Endometrium (tissue), 2 donors: ENCODE measurements around the gene ACVR1B.

Experiments used
- FAIRE-seq: peaks from 2 replicates; lab custom pipeline; 2012; peaks lifted over from hg19 to GRCh38; lab: Jason Lieb, UNC
- donor health status: control.
- donor health status: control.

Gene ACVR1B

DNA sequence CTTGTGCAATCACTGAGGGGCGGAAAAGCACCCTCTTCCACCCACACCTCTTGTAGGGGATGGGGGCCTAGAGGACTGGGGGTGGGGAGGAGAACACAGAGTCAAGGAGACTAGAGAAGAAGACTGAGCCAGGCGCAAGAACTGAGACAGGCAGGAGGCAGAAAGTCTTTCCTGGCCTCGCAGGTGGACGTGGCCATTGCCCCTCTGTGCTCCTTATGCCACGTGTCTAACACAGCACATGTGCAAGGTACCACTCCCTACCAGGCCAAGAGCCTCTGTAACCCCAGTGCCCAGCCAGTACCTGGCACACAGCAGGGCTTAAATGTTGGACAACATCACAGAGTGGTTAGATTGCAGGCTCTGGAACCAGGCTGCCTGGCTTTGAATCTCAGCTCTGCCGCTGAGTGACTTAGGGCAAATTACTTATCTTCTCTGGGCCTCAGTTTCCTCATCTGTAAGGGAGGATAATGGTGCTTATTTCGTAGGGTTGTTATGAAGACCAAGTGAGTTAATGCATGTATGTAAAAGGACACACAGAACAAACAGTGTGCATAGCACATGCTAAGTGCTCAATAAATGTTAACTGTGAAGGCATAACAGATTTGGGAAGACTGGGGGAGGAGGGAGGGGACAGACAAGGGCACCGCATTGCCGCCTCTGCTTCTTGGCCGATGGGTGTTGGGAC is 53.9 kb downstream of the ACVR1B start:
- FAIRE-seq, result no peak

DNA sequence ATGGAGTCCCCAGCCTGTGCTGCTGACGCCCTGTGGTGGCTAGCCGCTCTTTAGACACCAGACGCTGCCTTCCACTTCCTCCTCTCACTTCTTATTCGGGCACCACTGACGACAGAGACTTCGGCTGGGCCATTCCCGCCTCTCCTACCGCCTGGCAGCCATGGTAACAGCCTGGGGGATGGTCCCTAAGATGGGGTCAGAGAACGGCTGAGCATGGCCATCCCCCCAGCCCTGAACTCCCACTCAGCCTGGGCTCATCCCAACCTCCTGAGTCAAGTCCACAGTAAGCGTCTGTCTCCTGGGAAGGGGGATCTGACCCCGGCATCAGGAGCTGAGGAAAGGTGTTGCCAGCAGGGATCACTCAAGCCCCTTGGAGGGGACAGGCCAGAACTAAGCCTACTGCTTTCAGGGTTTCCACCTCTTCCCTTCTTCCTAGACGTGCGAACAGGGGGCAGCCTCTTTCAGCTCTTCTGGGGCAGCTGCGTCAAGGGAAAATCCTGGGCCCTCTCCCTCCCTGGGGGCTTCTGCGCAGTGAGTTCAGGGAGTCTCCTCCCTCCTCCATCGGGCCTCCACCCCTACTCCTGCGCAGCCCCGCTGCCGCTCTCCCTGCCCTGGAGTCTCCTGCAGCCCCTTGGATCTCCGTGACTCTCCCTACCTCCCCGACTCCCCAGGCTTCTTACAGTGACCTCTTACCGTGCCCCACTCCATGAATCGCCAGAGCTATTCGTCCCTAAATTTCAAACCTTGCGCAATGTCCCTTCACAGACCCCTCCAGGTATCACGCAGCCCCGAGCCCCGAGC is 54.6 kb downstream of the ACVR1B start:
- FAIRE-seq, result no peak

GRCh38 chr12:52006726-52007157 is 55.2 kb downstream of the ACVR1B start, which contains the start of gene TAMALIN:
TSS of gene TAMALIN (plus strand) at chr12:52006946. CDS start at chr12:52007020, 74 bp downstream.
- FAIRE-seq, result no peak

DNA sequence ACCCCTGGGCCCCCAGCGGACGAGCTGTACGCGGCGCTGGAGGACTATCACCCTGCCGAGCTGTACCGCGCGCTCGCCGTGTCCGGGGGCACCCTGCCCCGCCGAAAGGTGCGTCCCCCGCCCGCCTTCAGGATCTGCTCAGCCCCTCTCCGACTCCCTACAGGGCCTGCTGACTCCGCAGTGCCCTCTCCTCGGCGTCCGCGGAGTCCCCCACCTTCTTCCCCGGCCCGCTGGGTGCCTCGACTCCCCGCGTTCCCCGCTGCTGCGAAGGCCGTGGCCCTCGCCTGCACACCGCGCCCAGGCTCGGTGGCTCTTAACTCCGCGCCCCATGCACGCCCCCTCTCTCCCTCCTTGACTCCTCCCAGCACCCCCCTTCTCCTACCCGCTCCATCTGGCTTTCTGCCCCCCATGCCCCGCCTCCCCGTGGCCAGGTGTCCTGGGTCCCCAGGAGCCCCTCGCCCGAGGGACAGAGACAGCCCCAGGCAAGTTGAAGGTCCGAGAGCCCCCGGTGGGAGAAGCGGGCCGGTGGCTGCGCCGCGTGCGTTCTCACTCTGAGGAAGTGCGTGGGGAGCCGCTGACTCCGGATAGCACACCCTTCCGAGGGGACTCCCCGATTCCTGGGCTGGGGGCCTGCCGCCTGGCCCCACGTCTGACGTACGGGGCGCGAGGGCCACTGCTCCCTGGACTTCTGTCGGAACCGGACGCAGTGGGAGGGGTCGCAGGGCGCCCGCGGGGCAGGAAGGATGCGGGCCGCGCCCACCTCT is 55.8 kb downstream of the ACVR1B start:
- no peak for FAIRE-seq

- FAIRE-seq, result no peak
These were observed 56.5 kb downstream of the ACVR1B start for GRCh38 chr12:52007982-52008510.

DNA sequence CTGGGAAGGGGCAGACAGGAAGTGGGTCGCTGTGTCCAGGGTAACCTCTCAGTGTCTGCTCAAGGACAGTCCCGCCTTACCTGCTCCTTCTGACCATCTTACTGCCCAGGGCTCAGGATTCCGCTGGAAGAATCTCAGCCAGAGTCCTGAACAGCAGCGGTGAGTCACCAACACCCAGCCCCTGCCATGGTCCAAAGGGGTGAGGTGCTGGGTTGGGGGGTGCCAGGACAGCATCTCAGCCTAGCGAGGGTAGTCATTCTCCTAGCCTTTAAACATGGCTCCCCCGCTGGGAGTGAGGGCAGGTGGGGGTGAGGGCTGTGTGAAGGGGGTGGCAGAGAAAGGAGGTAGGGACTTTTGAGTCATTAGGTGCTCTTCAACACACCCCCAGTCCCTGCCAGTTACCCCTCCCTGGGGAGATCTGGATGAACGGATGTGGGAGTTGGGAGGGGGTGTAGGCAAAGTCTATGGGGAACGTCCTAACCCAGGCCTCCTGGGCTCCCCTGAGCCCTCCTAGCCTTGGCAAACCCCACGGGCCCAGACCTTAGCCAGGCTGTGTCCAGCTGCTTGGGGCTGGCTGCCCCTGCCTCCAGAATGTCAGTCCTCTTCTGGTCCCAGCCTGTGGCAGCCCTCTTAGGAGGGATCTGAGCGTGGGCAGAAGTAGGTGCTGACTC is 57.7 kb downstream of the ACVR1B start:
- FAIRE-seq, result no peak

DNA sequence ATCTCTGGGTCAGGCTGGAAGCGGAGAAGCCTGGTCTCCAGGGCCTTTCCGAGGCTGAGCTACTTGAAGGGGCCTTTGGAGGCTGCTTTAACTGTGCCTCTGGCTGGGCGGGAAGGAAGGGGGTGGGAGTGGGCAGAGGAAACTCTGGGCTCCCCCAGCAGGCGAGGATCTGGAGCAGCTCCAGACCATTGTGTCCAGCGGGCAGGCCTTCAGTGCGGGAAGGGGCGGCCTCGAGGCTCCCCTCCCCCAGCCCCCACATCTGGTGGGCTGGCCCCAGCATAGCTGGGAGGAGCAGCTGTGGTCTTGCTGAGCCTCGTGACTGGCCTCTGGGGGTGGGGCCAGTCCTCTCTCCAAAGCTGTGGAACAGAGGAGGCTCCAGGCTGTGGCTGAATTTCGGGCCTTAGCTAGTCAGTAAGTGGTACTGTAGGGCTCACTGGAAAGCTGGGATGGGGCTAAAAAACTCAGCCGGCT is 58.7 kb downstream of the ACVR1B start:
- peak; percentile 79 for FAIRE-seq

GRCh38 chr12:52010692-52011601 is 59.4 kb downstream of the ACVR1B start:
- no peak for FAIRE-seq

DNA sequence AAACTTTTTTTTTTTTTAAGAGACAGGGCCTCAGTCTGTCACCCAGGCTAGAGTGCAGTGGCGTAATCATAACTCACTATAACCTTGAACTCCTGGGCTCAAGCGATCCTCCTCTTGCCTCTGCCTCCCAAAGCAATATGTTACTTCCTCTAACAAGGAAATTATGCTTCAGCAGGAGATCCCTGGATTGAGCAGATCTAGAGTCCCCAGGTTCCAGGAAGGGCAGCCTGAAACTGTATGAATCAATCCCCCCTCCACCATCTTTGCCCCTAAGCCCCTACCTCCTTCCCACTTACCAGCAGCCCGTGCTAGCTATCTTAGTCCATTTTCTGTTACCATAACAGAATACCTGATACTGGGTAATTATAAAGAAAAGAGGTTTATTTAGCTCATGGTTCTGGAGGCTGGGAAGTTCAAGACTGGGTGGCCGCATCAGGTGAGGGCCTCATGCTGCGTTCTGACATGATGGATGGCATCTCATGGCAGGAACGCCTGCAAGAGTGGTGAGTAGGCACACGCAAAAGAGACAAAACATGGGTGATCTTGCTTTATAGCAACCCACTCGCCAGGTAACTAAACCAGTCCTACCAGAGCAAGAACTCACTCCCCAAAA is 60.2 kb downstream of the ACVR1B start:
- FAIRE-seq, result no peak

- FAIRE-seq, result no peak
These were observed 62.3 kb downstream of the ACVR1B start for GRCh38 chr12:52013626-52014310.

GRCh38 chr12:52014567-52015530 is 63.4 kb downstream of the ACVR1B start:
- FAIRE-seq, result no peak

DNA sequence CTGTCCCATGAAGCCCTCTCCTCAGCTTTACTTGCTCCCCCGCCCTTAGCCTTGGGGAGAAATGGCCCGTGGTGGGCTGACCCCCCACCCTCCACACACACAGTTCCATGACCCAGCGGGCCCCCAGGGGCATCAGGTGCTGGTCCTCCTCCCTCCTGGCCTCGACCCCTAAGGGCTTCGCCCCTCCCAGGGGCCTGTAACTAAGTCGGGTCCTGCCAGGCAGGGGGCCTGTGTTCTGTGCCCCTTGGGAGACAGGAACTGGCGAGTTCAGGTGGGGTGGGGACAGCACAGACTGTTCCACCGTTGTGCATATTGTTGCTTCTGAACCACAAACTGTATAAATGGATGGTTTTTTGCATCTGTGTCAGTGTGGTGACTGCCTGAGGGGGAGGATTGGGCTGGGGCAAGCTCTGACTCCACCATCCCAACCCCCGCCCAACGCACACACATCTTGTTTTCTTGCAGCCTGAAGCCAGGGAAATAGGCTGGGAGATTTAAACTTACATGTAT is 64.1 kb downstream of the ACVR1B start:
- FAIRE-seq, result no peak

- no peak for FAIRE-seq
These were observed 67.1 kb downstream of the ACVR1B start for GRCh38 chr12:52018433-52019112.

DNA sequence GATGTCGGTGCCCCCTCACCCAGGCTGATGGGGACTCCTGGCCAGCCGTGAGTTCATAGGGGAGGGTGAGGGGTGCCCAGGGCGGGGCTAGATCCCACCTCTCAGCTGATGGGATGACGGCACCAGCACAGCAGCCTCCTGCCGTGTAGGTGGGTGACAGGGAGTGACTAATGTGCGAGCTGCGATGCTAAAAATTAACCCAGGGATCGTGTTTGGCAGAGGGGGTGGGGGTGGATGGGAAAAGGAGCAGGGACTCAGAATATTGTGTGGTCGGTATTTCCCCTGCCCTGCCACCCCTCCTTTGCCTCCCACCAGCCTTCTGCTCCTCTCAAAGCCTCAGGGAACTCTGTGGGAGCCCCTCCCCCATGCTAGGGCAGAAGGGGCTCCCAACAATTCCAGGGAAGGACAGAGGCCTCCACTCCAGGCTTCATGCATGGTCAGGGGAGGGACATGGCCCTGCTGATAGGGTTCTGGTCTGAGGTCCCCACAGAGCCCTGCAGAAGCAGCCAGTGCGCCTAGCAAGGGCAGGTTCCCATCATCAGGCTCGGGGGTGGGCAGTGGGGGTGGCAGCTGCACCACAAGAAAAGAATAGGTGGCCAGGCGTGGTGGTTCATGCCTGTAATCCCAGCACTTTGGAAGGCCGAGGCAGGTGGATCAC is 67.7 kb downstream of the ACVR1B start:
- no peak for FAIRE-seq

DNA sequence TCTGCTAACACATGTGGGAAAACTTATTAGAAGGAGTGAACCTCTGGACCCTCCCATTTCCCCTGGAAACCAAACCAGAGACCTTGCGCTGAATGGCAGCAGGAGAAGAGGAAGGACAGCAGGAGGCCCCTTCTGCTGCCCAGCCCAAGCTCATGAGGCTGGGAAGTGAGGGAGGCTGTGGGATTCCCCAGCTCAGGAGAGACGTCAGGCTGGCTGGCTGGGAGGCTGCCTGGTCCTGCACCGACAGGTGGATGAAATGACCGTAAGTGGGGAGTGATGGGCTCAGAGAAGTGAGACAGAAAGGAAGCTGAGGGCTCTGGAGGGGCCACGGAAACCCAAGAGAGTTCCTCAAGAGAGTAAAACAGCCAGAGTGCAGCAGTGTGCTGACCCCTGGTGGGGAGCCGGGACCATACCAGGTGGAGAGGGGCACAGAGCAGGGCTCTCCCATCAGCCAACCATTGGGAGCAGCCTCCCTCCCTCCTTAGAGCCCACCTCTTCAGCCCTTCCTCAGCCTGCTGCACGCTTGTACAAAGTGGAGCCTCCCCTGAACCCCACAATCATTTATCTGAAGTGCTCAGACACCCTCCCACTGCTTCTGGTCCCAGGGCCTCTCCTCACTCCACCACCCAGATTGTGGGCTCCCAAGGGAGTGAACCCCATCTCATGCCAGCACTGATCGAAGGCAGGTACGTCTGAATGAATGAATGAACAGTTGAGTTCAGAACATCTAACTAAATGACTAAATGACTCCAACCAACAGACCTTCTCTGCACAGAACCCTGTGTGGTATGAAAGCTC is 69.2 kb downstream of the ACVR1B start:
- no peak for FAIRE-seq

DNA sequence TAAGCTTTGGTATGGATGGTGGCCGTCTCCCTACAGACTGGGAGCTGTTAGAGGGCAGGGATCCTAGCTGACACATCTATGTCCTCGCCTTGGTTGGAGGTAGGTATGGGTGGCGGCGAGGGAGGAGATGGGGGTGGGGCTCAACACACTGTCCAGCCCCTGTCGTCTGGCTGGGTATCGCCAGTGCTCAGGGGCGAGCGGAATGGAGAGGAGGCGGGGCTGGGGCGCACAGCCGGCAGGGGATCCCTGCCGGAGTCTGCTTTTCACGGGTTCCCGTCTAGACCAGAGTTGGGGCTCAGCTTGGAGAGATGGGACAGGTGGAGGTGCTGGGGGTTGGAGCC is 71.3 kb downstream of the ACVR1B start:
- FAIRE-seq, result no peak
